ENCODE measurements around the gene PHTF2.

GRCh38 chr7:77820967-77821366 is 22.4 kb downstream of the PHTF2 start:
- TF ChIP-seq EZH2 (IDR thresholded peaks at IDR 0.05; ENCODE audit: low read length) (no peak), CTCF (optimal IDR thresholded peaks at IDR 0.05 in 1 of 3, IDR thresholded peaks at IDR 0.05 in 1 of 3, conservative IDR thresholded peaks at IDR 0.05 in 1 of 3; ENCODE audit: extremely low read depth in 1 of 3, insufficient read depth in 2 of 3, low read length in 3 of 3) (no peak)
